ENCODE data around the gene DSCAML1. TPM values are rescaled to one million over a fixed set of nuclear protein-coding genes. Genes with fewer than 3 reads are reported as not detected.

Gene DSCAML1
- total and polyA plus RNA-seq, 2 of the 8 experiments (the other 6 are each of a cell fraction or from before 2014, with no cell fraction given), result 0.19 to 0.24 TPM

GRCh38 chr11:117492578-117493251 lies 304.3 kb downstream of the DSCAML1 start (continued):
- TF ChIP-seq ZNF274 (IDR thresholded peaks at IDR 0.05; ENCODE audit: borderline replicate concordance, extremely low read depth, low read length), result no peak

Measured in H1 (cell line).